Neural crest cell (in vitro differentiated cells): ENCODE data around the gene MYO9A. TPM values are rescaled to one million over a fixed set of nuclear protein-coding genes. Genes with fewer than 3 reads are reported as not detected.

Experiments used
- DNase-seq: peaks from one replicate; pipeline ENCODE4 v3.0.0; 2021; ENCODE audit warnings: low read depth, mixed read lengths, low spot score
- H3K27ac Mint-ChIP-seq: one replicate; pipeline ENCODE4 v1.8.0; 2021; ENCODE audit warnings: mild to moderate bottlenecking, mixed read lengths; ENCODE audit not compliant: unreplicated experiment
- H3K27me3 Mint-ChIP-seq: 2 replicates; pipeline ENCODE4 v1.8.0; 2021; ENCODE audit warnings: low read depth, mild to moderate bottlenecking, mixed read lengths
- H3K36me3 Mint-ChIP-seq: 2 replicates; pipeline ENCODE4 v1.8.0; 2021; ENCODE audit warnings: low read depth, mild to moderate bottlenecking, mixed read lengths
- H3K4me1 Mint-ChIP-seq: 2 replicates; pipeline ENCODE4 v1.8.0; 2021; ENCODE audit warnings: mixed read lengths
- H3K4me3 Mint-ChIP-seq: one replicate; pipeline ENCODE4 v1.8.0; 2021; ENCODE audit warnings: mild to moderate bottlenecking, mixed read lengths
- H3K9me3 Mint-ChIP-seq: 2 replicates; pipeline ENCODE4 v1.8.0; 2021; ENCODE audit warnings: mixed read lengths
- CTCF ChIP-seq: fragments of 200-600 bp; sonication (generic); conservative IDR thresholded peaks from 2 replicates; pipeline ENCODE4 v1.5.0; 2021; ENCODE audit warnings: antibody characterized with exemption, mild to moderate bottlenecking
- total RNA-seq: library from RNA; stranded (reverse); gene quantifications from 2 replicates; pipeline ENCODE4 v1.2.1, GENCODE V29; 2021

Gene MYO9A
- total RNA-seq, 1 donor from 2014 or later, result 31.3 TPM

DNA sequence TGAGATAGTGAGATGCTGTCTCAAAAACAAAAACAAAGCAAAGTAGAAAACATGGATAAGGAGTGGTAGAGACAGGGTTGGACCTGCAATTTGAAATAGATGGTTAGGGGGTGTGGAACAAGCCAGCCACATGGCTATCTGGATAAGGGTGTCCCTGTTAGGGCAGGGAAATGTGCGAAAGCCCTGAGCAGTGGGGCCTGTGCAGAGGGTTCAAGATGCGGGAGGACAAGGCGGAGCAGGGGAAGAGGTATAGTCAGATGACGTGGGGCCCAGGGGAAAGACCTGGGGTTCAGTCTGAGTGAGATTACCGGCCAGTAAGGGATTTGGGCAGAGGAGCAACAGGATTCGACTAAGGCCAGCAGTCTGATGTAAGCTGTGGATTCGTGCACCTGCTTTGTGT is 326.0 kb downstream of the MYO9A start:
- no peak for TF ChIP-seq CTCF
- Mint-ChIP-seq H3K4me1 (no peaks in the 10 kb centered on the region), H3K27ac (no peak overlapping the region), H3K36me3 (no peaks in the 10 kb centered on the region), H3K27me3 (no peaks in the 10 kb centered on the region), H3K4me3 (no peak overlapping the region), H3K9me3 (no peaks in the 10 kb centered on the region)
- DNase-seq, result no peak

DNA sequence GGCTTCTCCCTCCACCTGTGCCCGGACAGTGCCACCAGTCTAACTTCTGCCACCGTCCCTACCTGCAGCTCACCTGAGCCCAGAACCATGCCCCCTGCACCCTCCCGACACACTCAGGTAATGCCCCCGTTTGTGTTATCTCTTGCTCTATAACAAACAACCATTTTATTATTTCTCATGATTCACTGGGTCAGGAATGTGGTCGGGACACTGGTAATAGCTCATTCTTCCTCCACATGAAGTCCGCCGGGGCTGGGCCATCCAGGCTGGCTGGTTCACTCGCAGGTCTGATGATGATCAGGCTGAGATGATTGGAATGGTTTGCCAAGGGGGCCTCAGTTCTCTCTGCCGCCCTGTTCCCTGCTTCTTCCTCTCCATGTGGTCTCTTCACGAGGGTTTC is 327.9 kb downstream of the MYO9A start:
- H3K27ac Mint-ChIP-seq, result no peak overlapping the region
- DNase-seq, result no peak
- TF ChIP-seq CTCF, result no peak
- H3K4me1 Mint-ChIP-seq, result no peaks in the 10 kb centered on the region
- H3K9me3 Mint-ChIP-seq, result no peaks in the 10 kb centered on the region
- H3K27me3 Mint-ChIP-seq, result no peaks in the 10 kb centered on the region
- H3K4me3 Mint-ChIP-seq, result no peak overlapping the region
- no peaks in the 10 kb centered on the region for H3K36me3 Mint-ChIP-seq

- Mint-ChIP-seq H3K4me3 (no peak overlapping the region), H3K27ac (no peak overlapping the region), H3K36me3 (no peaks in the 10 kb centered on the region), H3K27me3 (no peaks in the 10 kb centered on the region), H3K9me3 (no peaks in the 10 kb centered on the region), H3K4me1 (no peaks in the 10 kb centered on the region)
- DNase-seq, result no peak
- TF ChIP-seq CTCF, result no peak
Observed at GRCh38 chr15:71789616-71790015, 328.3 kb downstream of the MYO9A start.

GRCh38 chr15:71788646-71789579 is 329.0 kb downstream of the MYO9A start:
- H3K27ac Mint-ChIP-seq, result no peak overlapping the region
- no peaks in the 10 kb centered on the region for H3K27me3 Mint-ChIP-seq
- H3K4me3 Mint-ChIP-seq, result no peak overlapping the region
- DNase-seq, result no peak
- TF ChIP-seq CTCF, result no peak
- no peaks in the 10 kb centered on the region for H3K36me3 Mint-ChIP-seq
- no peaks in the 10 kb centered on the region for H3K9me3 Mint-ChIP-seq
- no peaks in the 10 kb centered on the region for H3K4me1 Mint-ChIP-seq

DNA sequence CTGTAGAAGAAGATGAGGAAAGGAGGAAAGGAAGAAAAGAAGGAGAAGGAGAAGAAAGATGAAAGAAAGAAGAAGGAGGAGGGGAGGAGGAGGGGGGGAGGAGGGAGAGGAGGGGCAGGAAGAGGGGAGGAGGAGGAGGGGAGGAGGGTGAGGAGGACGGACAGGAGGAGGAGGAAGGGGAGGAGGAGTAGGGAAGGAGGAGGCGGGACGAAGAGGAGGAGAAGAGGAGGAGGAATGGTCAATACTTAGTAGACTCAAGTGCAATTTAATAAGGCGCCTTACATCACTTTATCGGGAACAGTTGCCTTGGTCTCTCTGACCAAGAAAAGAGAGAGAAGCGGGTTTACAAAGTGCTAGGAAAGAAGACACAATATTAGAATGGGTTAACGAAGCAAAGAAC is 331.3 kb downstream of the MYO9A start:
- no peaks in the 10 kb centered on the region for H3K36me3 Mint-ChIP-seq
- peaks cover 4% of the 10 kb centered on the region for H3K4me1 Mint-ChIP-seq
- no peak overlapping the region for H3K4me3 Mint-ChIP-seq
- no peak overlapping the region for H3K27ac Mint-ChIP-seq
- no peaks in the 10 kb centered on the region for H3K27me3 Mint-ChIP-seq
- no peak for TF ChIP-seq CTCF
- H3K9me3 Mint-ChIP-seq, result no peaks in the 10 kb centered on the region
- no peak for DNase-seq
